Prostate gland (tissue), 2 donors: ENCODE results near the gene CHCHD1. TPM values are rescaled to one million over a fixed set of nuclear protein-coding genes. Genes with fewer than 3 reads are reported as not detected.

Experiments used
- DNase-seq: peaks from one replicate; pipeline ENCODE4 v3.0.0-alpha.2; 2019; ENCODE audit warnings: low spot score
- H3K27ac ChIP-seq, 2 donors: fragments of 200-600 bp; sonication (generic); 2 replicates each; pipeline ENCODE4 v1.5.1; 2017 to 2019
- H3K27me3 ChIP-seq: fragments of 200-600 bp; sonication (generic); replicated peaks from 2 replicates; pipeline ENCODE4 v1.5.1; 2019; ENCODE audit not compliant: insufficient read depth
- H3K36me3 ChIP-seq, 2 donors: fragments of 200-600 bp; sonication (generic); 1 replicate in 1 of 2; 2 replicates in 1 of 2; pipeline versions ENCODE4 v1.5.1 to v1.8.1; 2017 to 2019
- H3K4me1 ChIP-seq: fragments of 200-600 bp; sonication (generic); replicated peaks from 2 replicates; pipeline ENCODE4 v1.5.1; 2019
- H3K4me3 ChIP-seq, 2 donors: fragments of 200-600 bp; sonication (generic); 2 replicates each; pipeline ENCODE4 v1.5.1; 2017 to 2019
- H3K9me3 ChIP-seq: fragments of 200-600 bp; sonication (generic); 2 replicates; pipeline ENCODE4 v1.5.1; 2017
- POLR2A ChIP-seq: fragments of 450-650 bp; IDR thresholded peaks from one replicate; pipeline ENCODE4 v1.6.1; 2016; ENCODE audit warnings: antibody characterized with exemption, mild to moderate bottlenecking
- POLR2AphosphoS5 ChIP-seq: sonication (generic); formaldehyde crosslinking; IDR thresholded peaks from one replicate; pipeline ENCODE4 v1.6.1; 2017; ENCODE audit warnings: antibody characterized with exemption
- WGBS: methylation state at CpG from one replicate; pipeline ENCODE4 v1.1.5; 2018; 5-methylcytosine and 5-hydroxymethylcytosine counted together
- intact Hi-C: fragments of 100-400 bp; cut with DNase I; formaldehyde crosslinking; loops from one replicate; pipeline ENCODE4 v1.14.2; 2022
- total RNA-seq, 2 donors: library from RNA; depleted of rRNA; stranded (reverse); fragments of >200 nt; gene quantifications; one replicate each; pipeline ENCODE4 v1.1.0, GENCODE V29; 2016
- TF ChIP-seq, protein P1 (sequence below), 4 experiments: fragments of 200-600 bp in 2 of 4; fragments of 450-650 bp in 2 of 4; sonication (generic) in 2 of 4; IDR thresholded peaks; 1 replicate in 3 of 4; 2 replicates in 1 of 4; pipeline ENCODE4 v1.5.1; 2016 to 2019; ENCODE audit warnings: antibody characterized with exemption in 4 of 4, mild to moderate bottlenecking in 2 of 4, moderate library complexity in 2 of 4

The CHCHD1 gene
- total RNA-seq, 2 donors from 2014 or later: 33.2 to 55.6 TPM

DNA sequence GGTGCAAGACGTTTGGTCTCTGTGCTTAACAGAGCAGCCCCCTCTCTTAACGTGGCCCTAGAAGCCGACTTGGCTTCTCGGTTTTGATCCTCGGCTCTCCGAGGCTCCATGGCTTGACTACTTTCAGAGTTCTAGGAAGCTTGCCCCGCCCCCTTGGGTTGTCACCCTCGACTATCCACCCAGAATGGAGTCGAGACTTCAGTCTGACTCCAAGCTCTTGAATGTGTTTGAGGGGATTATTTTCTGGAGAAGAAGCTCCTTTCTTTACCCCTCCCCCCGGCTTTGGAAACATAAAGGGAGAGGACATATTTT, 37.2 kb upstream of the CHCHD1 start:
- Histone ChIP-seq H3K27me3 (no peaks in the 10 kb centered on the region), H3K27ac (peak overlapping the region; percentile 86 to 90), H3K9me3 (no peaks in the 10 kb centered on the region), H3K4me3 (peak overlapping the region; percentile 64 to 85), H3K36me3 (peaks cover 0 to 5% of the 10 kb centered on the region in 2 donors), H3K4me1 (peaks cover 16% of the 10 kb centered on the region)
- intact Hi-C loops: no loop called here
- TF ChIP-seq POLR2A: no peak
- TF ChIP-seq, protein P1, sequence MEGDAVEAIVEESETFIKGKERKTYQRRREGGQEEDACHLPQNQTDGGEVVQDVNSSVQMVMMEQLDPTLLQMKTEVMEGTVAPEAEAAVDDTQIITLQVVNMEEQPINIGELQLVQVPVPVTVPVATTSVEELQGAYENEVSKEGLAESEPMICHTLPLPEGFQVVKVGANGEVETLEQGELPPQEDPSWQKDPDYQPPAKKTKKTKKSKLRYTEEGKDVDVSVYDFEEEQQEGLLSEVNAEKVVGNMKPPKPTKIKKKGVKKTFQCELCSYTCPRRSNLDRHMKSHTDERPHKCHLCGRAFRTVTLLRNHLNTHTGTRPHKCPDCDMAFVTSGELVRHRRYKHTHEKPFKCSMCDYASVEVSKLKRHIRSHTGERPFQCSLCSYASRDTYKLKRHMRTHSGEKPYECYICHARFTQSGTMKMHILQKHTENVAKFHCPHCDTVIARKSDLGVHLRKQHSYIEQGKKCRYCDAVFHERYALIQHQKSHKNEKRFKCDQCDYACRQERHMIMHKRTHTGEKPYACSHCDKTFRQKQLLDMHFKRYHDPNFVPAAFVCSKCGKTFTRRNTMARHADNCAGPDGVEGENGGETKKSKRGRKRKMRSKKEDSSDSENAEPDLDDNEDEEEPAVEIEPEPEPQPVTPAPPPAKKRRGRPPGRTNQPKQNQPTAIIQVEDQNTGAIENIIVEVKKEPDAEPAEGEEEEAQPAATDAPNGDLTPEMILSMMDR (IDR thresholded peaks at IDR 0.05): no peak
- no peak for TF ChIP-seq POLR2AphosphoS5
- 2% methylated on average over 10 of the region's 10 CpGs for WGBS
- DNase-seq: peak; percentile 14

GRCh38 chr10:73746721-73747120, 35.1 kb upstream of the CHCHD1 start:
- intact Hi-C loops: no loop called here

DNA sequence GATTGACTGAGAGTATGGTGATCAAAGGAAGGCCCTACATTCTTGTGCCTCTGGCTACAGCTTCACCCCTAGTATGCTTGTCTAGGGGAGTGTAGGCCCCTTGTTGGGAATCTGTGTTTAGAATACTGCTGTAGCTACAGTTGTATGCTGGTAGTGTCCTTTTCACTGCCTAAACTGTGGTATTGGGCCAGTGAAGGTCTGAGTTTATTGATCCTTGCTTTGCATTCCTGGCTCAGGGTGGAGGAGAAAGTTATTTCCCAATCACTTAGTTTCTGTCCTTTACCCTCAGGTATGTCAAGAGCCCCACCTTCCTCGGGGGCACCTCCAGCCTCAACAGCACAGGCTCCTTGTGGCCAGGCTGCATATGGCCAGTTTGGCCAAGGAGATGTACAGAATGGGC, 31.0 kb upstream of the CHCHD1 start:
- Histone ChIP-seq H3K4me1 (peaks cover 2% of the 10 kb centered on the region), H3K36me3 (peaks cover 9 to 17% of the 10 kb centered on the region in 2 donors)

More at GRCh38 chr10:73746721-73747120, 35.1 kb upstream of the CHCHD1 start:
- Histone ChIP-seq H3K4me1 (peaks cover 16% of the 10 kb centered on the region), H3K27ac (no peak overlapping the region), H3K36me3 (peaks cover 0 to 5% of the 10 kb centered on the region in 2 donors), H3K9me3 (no peaks in the 10 kb centered on the region), H3K4me3 (no peak overlapping the region), H3K27me3 (no peaks in the 10 kb centered on the region)
- TF ChIP-seq, protein P1 (IDR thresholded peaks at IDR 0.05): no peak
- TF ChIP-seq POLR2A (no peak), POLR2AphosphoS5 (no peak)
- no peak for DNase-seq
- WGBS: 96% methylated on average over 2 of the region's 2 CpGs

DNA sequence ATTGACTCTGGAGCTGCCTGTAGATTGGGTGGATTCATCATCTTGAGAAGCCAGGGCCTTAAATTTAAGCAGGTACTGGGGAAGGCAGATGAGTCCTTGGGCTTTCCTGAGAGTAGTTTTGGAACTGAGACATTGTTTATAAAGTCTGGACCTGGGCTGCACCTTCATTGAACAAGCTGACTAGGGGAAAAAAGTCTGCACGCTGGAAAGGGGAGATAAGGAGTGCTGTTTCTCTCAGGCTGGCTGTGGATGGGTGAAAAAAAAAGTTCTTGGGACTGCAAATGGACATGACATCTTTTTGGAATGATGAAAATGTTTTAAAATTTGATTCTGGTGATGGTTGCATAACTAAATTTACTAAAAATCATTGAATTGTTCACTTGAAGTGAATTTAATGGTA, 25.7 kb upstream of the CHCHD1 start:
- 61% methylated on average over 1 of the region's 1 CpG for WGBS
- intact Hi-C loops: no loop called here
- peaks cover 11 to 23% of the 10 kb centered on the region in 2 donors for H3K36me3 ChIP-seq

More for the DNA sequence above, 31.0 kb upstream of the CHCHD1 start:
- H3K27me3 ChIP-seq: no peaks in the 10 kb centered on the region
- no peak for DNase-seq
- no peak overlapping the region for H3K27ac ChIP-seq
- intact Hi-C loops: no loop called here
- TF ChIP-seq POLR2A: no peak
- TF ChIP-seq POLR2AphosphoS5: no peak
- TF ChIP-seq, protein P1 (IDR thresholded peaks at IDR 0.05): no peak
- 85% methylated on average over 1 of the region's 1 CpG for WGBS
- H3K9me3 ChIP-seq: no peaks in the 10 kb centered on the region
- H3K4me3 ChIP-seq: no peak overlapping the region

More for the DNA sequence above, 25.7 kb upstream of the CHCHD1 start:
- H3K27ac ChIP-seq: no peak overlapping the region
- no peak for DNase-seq
- H3K4me3 ChIP-seq: no peak overlapping the region
- TF ChIP-seq, protein P1 (IDR thresholded peaks at IDR 0.05): no peak
- TF ChIP-seq POLR2A: no peak
- TF ChIP-seq POLR2AphosphoS5: no peak
- no peaks in the 10 kb centered on the region for H3K4me1 ChIP-seq
- H3K27me3 ChIP-seq: no peaks in the 10 kb centered on the region
- no peaks in the 10 kb centered on the region for H3K9me3 ChIP-seq
